ENCODE results near the gene REEP1. TPM values are rescaled to one million over a fixed set of nuclear protein-coding genes. Genes with fewer than 3 reads are reported as not detected.
A peak's percentile ranks its signal among the peaks of the same experiment; 100 is the strongest.

Gene REEP1
- polyA plus RNA-seq, 2 of the 4 experiments (the other 2 are of a cell fraction) = 0.30 to 0.45 TPM

DNA sequence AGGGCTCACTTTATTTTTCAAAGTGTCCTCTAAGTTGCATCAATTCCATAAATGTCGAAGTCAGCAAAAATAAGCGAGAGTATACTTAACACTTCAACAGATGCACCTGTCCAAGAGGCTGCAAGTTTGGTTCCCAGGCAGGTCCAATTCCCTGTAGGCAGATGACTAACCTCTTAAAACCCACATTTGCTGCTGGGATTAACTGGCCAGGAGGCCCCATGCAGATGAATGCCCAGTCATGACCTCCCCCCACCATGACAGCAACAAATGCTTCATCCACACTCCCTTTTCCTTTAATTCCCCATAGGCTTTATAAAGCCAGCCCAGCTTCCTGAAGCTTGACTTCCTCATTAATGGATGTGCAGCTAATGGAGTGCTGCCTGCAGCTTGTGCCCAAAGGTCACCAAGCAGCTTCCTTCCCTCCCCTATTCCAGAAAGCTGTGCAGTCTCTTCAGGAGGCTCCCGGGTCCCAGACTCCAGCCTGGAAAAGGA, 35.7 kb downstream of the REEP1 start:
- H3K9me3 ChIP-seq = no peaks in the 10 kb centered on the region
- WGBS (ENCODE audit: missing lambda C conversion rate) = 50% methylated on average over 3 of the region's 3 CpGs
- H3K4me2 ChIP-seq = no peak overlapping the region
- H3K4me3 ChIP-seq = no peak overlapping the region
- DNase-seq (ENCODE audit: low read depth in 1 of 2, low spot score in 1 of 2) (no peak), ATAC-seq (no peak), FAIRE-seq (no peak)
- CTCF ChIA-PET = interaction anchor here (1.5 to 2.0 kb wide), 2 partner anchors 10 to 56 kb away, joined by 3 to 5 read pairs; no protein-coding TSS in a partner anchor
- POLR2A ChIA-PET = no interaction called here
- no peaks in the 10 kb centered on the region for H3K4me1 ChIP-seq
- H3K27ac ChIP-seq = no peak overlapping the region
- TF ChIP-seq MAFK (IDR thresholded peaks at IDR 0.05; ENCODE audit: partially characterized antibody) = peak; percentile 97
- TF ChIP-seq FOSB (CRISPR knock-in tag; IDR thresholded peaks at IDR 0.05) = no peak

DNA sequence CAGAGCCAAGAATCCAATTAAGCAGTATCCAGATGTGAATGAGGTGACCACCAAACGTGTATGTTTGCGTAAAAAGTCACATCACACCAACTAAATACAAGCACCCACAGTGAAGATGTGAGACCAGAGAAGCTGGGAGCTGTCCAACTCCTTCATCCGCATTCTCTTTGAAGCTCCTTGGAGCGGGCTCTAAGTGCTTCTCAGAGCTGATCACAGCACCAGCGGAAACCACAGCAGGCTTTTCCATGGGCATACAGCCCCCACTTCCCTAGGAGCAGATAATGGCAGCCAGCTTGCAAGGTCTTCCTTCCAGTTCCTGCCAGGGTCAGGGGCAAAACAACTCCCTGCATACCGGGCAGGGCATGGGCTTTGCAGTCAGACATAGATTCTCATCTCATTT, 36.4 kb downstream of the REEP1 start:
- TF ChIP-seq GATA3 (IDR thresholded peaks at IDR 0.05; ENCODE audit: borderline replicate concordance) = no peak
- TF ChIP-seq FOXS1 (CRISPR knock-in tag; IDR thresholded peaks at IDR 0.05) = no peak
- TF ChIP-seq RNF2 (IDR thresholded peaks at IDR 0.05; ENCODE audit: borderline replicate concordance, low read depth) = no peak
- TF ChIP-seq, protein P1, sequence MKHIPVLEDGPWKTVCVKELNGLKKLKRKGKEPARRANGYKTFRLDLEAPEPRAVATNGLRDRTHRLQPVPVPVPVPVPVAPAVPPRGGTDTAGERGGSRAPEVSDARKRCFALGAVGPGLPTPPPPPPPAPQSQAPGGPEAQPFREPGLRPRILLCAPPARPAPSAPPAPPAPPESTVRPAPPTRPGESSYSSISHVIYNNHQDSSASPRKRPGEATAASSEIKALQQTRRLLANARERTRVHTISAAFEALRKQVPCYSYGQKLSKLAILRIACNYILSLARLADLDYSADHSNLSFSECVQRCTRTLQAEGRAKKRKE (CRISPR knock-in tag; IDR thresholded peaks at IDR 0.05; ENCODE audit: low read depth) = no peak
- TF ChIP-seq, protein P2, sequence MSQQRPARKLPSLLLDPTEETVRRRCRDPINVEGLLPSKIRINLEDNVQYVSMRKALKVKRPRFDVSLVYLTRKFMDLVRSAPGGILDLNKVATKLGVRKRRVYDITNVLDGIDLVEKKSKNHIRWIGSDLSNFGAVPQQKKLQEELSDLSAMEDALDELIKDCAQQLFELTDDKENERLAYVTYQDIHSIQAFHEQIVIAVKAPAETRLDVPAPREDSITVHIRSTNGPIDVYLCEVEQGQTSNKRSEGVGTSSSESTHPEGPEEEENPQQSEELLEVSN (IDR thresholded peaks at IDR 0.05; ENCODE audit: borderline replicate concordance, low read depth) = no peak
- TF ChIP-seq, protein P3, sequence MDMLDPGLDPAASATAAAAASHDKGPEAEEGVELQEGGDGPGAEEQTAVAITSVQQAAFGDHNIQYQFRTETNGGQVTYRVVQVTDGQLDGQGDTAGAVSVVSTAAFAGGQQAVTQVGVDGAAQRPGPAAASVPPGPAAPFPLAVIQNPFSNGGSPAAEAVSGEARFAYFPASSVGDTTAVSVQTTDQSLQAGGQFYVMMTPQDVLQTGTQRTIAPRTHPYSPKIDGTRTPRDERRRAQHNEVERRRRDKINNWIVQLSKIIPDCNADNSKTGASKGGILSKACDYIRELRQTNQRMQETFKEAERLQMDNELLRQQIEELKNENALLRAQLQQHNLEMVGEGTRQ (IDR thresholded peaks at IDR 0.05) = no peak
- no peak for TF ChIP-seq CEBPB (IDR thresholded peaks at IDR 0.05)
- no peak for TF ChIP-seq POLR2AphosphoS2 (conservative IDR thresholded peaks at IDR 0.05; ENCODE audit: low read length)
- no peak for TF ChIP-seq CBX8 (IDR thresholded peaks at IDR 0.05)
- TF ChIP-seq EHF (CRISPR knock-in tag; IDR thresholded peaks at IDR 0.05) = no peak
- no peak overlapping the region for H3K4me2 ChIP-seq
- no peak overlapping the region for H3K27ac ChIP-seq
- ChIA-PET POLR2A (no interaction called here), CTCF (interaction anchor here (1.3 to 1.5 kb wide), 2 partner anchors 14 to 55 kb away, joined by 3 to 5 read pairs; no protein-coding TSS in a partner anchor)
- no peaks in the 10 kb centered on the region for H3K4me1 ChIP-seq
- FAIRE-seq (no peak), ATAC-seq (no peak), DNase-seq (ENCODE audit: low read depth in 1 of 2, low spot score in 1 of 2) (no peak)
- no peak overlapping the region for H3K4me3 ChIP-seq
- no peaks in the 10 kb centered on the region for H3K9me3 ChIP-seq
- 68% methylated on average over 6 of the region's 6 CpGs for WGBS (ENCODE audit: missing lambda C conversion rate)

DNA sequence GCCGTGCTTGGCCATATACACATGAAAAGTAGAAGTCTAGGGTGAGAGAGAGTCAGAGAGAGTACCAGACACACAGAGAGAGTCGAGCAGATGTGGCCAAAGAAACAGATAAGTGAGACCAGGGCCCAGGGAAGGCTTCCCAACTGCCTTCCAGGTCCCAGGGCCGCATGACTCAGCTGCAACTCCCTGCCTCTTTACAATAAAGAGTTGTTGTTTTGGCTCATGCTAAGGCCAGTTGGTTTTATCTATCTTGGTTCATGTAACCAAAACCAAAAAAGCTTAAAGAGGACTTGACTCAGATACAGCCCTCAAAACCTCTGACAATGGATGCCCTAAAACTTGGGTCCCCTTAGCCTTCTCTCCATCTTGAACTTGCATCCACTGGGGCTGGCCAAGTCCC, 36.9 kb downstream of the REEP1 start:
- Histone ChIP-seq H3K27ac (no peak overlapping the region), H3K4me3 (no peak overlapping the region), H3K9me3 (no peaks in the 10 kb centered on the region), H3K4me1 (no peaks in the 10 kb centered on the region), H3K4me2 (no peak overlapping the region)
- no peak for ATAC-seq
- ChIA-PET POLR2A (no interaction called here), CTCF (interaction anchor here (1.3 kb wide), 1 partner anchor 14 kb away, joined by 5 read pairs; no protein-coding TSS in a partner anchor)
- 32% methylated on average over 3 of the region's 3 CpGs for WGBS (ENCODE audit: missing lambda C conversion rate)
- FAIRE-seq = no peak
- no peak for DNase-seq (ENCODE audit: low read depth in 1 of 2, low spot score in 1 of 2)
- TF ChIP-seq PHF8 (IDR thresholded peaks at IDR 0.05; ENCODE audit: borderline replicate concordance, low read depth) = no peak
- no peak for TF ChIP-seq RFX5 (IDR thresholded peaks at IDR 0.05)
- no peak for TF ChIP-seq HOXB13 (CRISPR knock-in tag; IDR thresholded peaks at IDR 0.05; ENCODE audit: low read depth)
- TF ChIP-seq, protein P4, sequence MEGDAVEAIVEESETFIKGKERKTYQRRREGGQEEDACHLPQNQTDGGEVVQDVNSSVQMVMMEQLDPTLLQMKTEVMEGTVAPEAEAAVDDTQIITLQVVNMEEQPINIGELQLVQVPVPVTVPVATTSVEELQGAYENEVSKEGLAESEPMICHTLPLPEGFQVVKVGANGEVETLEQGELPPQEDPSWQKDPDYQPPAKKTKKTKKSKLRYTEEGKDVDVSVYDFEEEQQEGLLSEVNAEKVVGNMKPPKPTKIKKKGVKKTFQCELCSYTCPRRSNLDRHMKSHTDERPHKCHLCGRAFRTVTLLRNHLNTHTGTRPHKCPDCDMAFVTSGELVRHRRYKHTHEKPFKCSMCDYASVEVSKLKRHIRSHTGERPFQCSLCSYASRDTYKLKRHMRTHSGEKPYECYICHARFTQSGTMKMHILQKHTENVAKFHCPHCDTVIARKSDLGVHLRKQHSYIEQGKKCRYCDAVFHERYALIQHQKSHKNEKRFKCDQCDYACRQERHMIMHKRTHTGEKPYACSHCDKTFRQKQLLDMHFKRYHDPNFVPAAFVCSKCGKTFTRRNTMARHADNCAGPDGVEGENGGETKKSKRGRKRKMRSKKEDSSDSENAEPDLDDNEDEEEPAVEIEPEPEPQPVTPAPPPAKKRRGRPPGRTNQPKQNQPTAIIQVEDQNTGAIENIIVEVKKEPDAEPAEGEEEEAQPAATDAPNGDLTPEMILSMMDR (IDR thresholded peaks at IDR 0.05) = no peak
- TF ChIP-seq JUNB (IDR thresholded peaks at IDR 0.05) = no peak
- TF ChIP-seq TFCP2L1 (CRISPR knock-in tag; IDR thresholded peaks at IDR 0.05) = no peak
- TF ChIP-seq HDAC2 (IDR thresholded peaks at IDR 0.05) = no peak
- TF ChIP-seq KDM5A (IDR thresholded peaks at IDR 0.05) = no peak
- TF ChIP-seq, protein P5, sequence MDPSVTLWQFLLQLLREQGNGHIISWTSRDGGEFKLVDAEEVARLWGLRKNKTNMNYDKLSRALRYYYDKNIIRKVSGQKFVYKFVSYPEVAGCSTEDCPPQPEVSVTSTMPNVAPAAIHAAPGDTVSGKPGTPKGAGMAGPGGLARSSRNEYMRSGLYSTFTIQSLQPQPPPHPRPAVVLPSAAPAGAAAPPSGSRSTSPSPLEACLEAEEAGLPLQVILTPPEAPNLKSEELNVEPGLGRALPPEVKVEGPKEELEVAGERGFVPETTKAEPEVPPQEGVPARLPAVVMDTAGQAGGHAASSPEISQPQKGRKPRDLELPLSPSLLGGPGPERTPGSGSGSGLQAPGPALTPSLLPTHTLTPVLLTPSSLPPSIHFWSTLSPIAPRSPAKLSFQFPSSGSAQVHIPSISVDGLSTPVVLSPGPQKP (IDR thresholded peaks at IDR 0.05; ENCODE audit: low read depth, low read length) = no peak
- no peak for TF ChIP-seq FOXS1 (CRISPR knock-in tag; IDR thresholded peaks at IDR 0.05)
- TF ChIP-seq, protein P6, sequence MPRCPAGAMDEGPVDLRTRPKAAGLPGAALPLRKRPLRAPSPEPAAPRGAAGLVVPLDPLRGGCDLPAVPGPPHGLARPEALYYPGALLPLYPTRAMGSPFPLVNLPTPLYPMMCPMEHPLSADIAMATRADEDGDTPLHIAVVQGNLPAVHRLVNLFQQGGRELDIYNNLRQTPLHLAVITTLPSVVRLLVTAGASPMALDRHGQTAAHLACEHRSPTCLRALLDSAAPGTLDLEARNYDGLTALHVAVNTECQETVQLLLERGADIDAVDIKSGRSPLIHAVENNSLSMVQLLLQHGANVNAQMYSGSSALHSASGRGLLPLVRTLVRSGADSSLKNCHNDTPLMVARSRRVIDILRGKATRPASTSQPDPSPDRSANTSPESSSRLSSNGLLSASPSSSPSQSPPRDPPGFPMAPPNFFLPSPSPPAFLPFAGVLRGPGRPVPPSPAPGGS (IDR thresholded peaks at IDR 0.05) = no peak
- TF ChIP-seq CHD2 (IDR thresholded peaks at IDR 0.05; ENCODE audit: low read length, partially characterized antibody) = no peak
- TF ChIP-seq ZFP36 (IDR thresholded peaks at IDR 0.05; ENCODE audit: borderline replicate concordance, partially characterized antibody) = no peak
- no peak for TF ChIP-seq CBX2 (IDR thresholded peaks at IDR 0.05; ENCODE audit: borderline replicate concordance, low read depth)
